Measurements from ENCODE around the gene LIMA1. TPM values are rescaled to one million over a fixed set of nuclear protein-coding genes. Genes with fewer than 3 reads are reported as not detected.

Gene LIMA1
- total RNA-seq (2022; extraction: Qiagen RNA extraction; ENCODE audit: low read depth): 6.0 to 10.7 TPM (median 8.5 TPM) in 5 replicates

GRCh38 chr12:50283229-50283923 is at the start of gene LIMA1:
Gene LIMA1, minus strand, starts transcription at chr12:50283520. Its CDS starts 34,769 bp downstream, at chr12:50248751.

DNA sequence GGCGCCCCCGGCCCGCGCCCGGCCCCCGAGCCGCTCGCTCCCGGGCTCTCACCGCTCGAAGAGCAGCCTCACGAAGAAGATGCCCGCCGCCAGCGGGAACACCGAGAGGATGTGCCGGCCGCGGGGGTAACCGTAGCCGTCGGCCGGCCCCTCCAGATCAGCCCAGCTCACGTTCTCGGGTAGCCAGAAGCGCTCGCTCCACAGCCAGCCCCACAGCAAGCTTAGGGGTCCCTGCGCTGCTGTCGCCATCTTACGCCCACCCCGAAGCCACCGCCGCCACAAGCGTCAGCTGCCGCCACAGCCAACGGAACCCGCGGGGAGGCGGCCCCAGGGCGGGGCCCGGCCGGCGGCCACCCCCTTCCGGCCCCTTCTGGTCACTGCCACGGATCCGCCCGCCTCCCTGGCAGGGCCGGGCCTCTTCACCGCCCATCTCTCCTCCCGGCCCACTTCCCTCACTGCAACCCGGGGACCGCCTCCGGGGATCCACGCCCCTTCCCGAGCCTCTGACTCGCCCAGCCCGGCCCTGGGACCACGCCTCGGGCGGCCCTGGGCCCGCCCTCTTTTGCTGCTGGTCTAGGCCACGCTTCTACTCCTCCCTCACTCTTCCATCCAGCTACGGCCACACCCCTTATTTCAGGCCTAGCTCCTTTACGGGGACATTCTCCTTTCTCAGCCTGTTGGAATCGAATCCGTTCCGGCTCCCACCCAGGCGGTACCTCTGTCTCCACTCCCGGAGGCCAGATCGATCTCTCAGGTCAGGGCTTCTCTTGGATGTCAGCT is 116.1 kb downstream of the LIMA1 start, which contains the start of gene CERS5:
CERS5 (minus strand) TSS at position 321 of the 780 bp plus-strand sequence; CDS start at position 249, 72 bp downstream.

Other genes starting within 250 kb of the LIMA1 start
- 4.8 to 6.5 TPM (median 5.9 TPM) in 5 replicates for gene ASIC1, start 225.9 kb downstream of the LIMA1 start, total RNA-seq (2022; extraction: Qiagen RNA extraction; ENCODE audit: low read depth)
- gene SMARCD1, start 198.2 kb downstream of the LIMA1 start, total RNA-seq (2022; extraction: Qiagen RNA extraction; ENCODE audit: low read depth): 62.5 to 75.3 TPM (median 65.2 TPM) in 5 replicates
- gene GPD1, start 179.5 kb downstream of the LIMA1 start, total RNA-seq (2022; extraction: Qiagen RNA extraction; ENCODE audit: low read depth): 0.12 to 0.40 TPM (median 0.25 TPM) in 5 replicates
- 67.3 to 95.3 TPM (median 72.8 TPM) in 5 replicates for gene COX14, start 171.3 kb downstream of the LIMA1 start, total RNA-seq (2022; extraction: Qiagen RNA extraction; ENCODE audit: low read depth)
- gene CERS5, start 116.2 kb downstream of the LIMA1 start, total RNA-seq (2022; extraction: Qiagen RNA extraction; ENCODE audit: low read depth): 24.2 to 30.6 TPM (median 26.4 TPM) in 5 replicates
- gene FAM186A, start 113.1 kb upstream of the LIMA1 start, total RNA-seq (2022; extraction: Qiagen RNA extraction; ENCODE audit: low read depth): not detected in 5 replicates
- 28.5 to 45.8 TPM (median 42.0 TPM) in 5 replicates for gene LARP4, start 117.4 kb upstream of the LIMA1 start, total RNA-seq (2022; extraction: Qiagen RNA extraction; ENCODE audit: low read depth)
- 15.0 to 18.6 TPM (median 16.9 TPM) in 5 replicates for gene DIP2B, start 221.5 kb upstream of the LIMA1 start, total RNA-seq (2022; extraction: Qiagen RNA extraction; ENCODE audit: low read depth)